Measurements from ENCODE around the gene CCDC142. TPM values are rescaled to one million over a fixed set of nuclear protein-coding genes. Genes with fewer than 3 reads are reported as not detected.

Gene CCDC142
- total and polyA plus RNA-seq, 10 of the 15 experiments (the other 5 are each of a cell fraction or from before 2014, with no cell fraction given), result 0.93 to 16.9 (median 9.0) TPM

DNA sequence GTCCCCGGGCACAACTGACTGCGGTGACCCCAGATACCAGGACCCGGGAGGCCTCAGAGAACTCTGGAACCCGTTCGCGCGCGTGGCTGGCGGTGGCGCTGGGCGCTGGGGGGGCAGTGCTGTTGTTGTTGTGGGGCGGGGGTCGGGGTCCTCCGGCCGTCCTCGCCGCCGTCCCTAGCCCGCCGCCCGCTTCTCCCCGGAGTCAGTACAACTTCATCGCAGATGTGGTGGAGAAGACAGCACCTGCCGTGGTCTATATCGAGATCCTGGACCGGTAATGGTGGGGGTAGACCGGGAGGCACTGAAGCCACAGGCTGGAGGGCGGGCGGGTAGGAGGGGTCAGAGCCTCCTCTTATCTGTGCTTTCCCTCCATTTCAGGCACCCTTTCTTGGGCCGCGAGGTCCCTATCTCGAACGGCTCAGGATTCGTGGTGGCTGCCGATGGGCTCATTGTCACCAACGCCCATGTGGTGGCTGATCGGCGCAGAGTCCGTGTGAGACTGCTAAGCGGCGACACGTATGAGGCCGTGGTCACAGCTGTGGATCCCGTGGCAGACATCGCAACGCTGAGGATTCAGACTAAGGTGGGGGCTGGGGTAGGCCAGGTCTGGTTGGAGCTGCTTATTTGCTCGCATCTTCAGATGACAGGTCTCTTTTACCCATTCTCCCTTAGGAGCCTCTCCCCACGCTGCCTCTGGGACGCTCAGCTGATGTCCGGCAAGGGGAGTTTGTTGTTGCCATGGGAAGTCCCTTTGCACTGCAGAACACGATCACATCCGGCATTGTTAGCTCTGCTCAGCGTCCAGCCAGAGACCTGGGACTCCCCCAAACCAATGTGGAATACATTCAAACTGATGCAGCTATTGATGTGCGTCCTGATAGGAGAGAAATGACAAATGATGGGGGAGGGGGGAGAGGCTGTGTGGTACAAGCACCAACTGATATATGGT, 47.7 kb upstream of the CCDC142 start (continued):
- TF ChIP-seq RBBP5 (conservative IDR thresholded peaks at IDR 0.05) (no peak), CREM (IDR thresholded peaks at IDR 0.05; ENCODE audit: low read depth) (no peak; the same call in 1 of the 2 replicates), SP1 (IDR thresholded peaks at IDR 0.05; ENCODE audit: low read depth, low read length) (peak; percentile 7), JUND (IDR thresholded peaks at IDR 0.05; ENCODE audit: low read depth, low read length) (no peak), IKZF2 (IDR thresholded peaks at IDR 0.05) (peak in 1 of 2 experiments; percentile 17; a peak in 1 of 4 replicates), SMAD1 (IDR thresholded peaks at IDR 0.05; ENCODE audit: low read depth, partially characterized antibody) (no peak), ASH2L (IDR thresholded peaks at IDR 0.05; ENCODE audit: borderline replicate concordance, low read depth) (no peak), CEBPB (IDR thresholded peaks at IDR 0.05; ENCODE audit: borderline replicate concordance in 1 of 2, low read depth in 2 of 2, low read length in 2 of 2) (no peak), MYC (IDR thresholded peaks at IDR 0.05; ENCODE audit: insufficient read depth, insufficient read length, insufficient replicate concordance, low read length, severe bottlenecking) (no peak), EZH2 (IDR thresholded peaks at IDR 0.05; ENCODE audit: borderline replicate concordance, control insufficient read depth, low read depth, low read length) (no peak), TCF3 (IDR thresholded peaks at IDR 0.05; ENCODE audit: borderline replicate concordance, insufficient read depth, low read depth, low read length) (no peak), WRNIP1 (IDR thresholded peaks at IDR 0.05; ENCODE audit: borderline replicate concordance, low read depth, low read length) (no peak), HDAC6 (IDR thresholded peaks at IDR 0.05; ENCODE audit: unreplicated experiment) (no peak), NFYB (IDR thresholded peaks at IDR 0.05; ENCODE audit: insufficient read depth, low read depth, low read length) (no peak; the same call in 1 of the 2 replicates), JUNB (IDR thresholded peaks at IDR 0.05) (peak; percentile 30; the same call in 1 of the 2 replicates), YBX1 (IDR thresholded peaks at IDR 0.05) (no peak), NR2F1 (conservative IDR thresholded peaks at IDR 0.05) (peak; percentile 63), FOXM1 (IDR thresholded peaks at IDR 0.05; ENCODE audit: low read depth, low read length) (no peak), EGR1 (IDR thresholded peaks at IDR 0.05; ENCODE audit: borderline replicate concordance in 1 of 2, low read depth in 2 of 2, low read length in 2 of 2) (no peak), BRCA1 (IDR thresholded peaks at IDR 0.05; ENCODE audit: low read depth, low read length) (no peak)
- TF ChIP-seq, protein P1, sequence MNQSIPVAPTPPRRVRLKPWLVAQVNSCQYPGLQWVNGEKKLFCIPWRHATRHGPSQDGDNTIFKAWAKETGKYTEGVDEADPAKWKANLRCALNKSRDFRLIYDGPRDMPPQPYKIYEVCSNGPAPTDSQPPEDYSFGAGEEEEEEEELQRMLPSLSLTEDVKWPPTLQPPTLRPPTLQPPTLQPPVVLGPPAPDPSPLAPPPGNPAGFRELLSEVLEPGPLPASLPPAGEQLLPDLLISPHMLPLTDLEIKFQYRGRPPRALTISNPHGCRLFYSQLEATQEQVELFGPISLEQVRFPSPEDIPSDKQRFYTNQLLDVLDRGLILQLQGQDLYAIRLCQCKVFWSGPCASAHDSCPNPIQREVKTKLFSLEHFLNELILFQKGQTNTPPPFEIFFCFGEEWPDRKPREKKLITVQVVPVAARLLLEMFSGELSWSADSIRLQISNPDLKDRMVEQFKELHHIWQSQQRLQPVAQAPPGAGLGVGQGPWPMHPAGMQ (IDR thresholded peaks at IDR 0.05; ENCODE audit: borderline replicate concordance), result no peak
- TF ChIP-seq, protein P2, sequence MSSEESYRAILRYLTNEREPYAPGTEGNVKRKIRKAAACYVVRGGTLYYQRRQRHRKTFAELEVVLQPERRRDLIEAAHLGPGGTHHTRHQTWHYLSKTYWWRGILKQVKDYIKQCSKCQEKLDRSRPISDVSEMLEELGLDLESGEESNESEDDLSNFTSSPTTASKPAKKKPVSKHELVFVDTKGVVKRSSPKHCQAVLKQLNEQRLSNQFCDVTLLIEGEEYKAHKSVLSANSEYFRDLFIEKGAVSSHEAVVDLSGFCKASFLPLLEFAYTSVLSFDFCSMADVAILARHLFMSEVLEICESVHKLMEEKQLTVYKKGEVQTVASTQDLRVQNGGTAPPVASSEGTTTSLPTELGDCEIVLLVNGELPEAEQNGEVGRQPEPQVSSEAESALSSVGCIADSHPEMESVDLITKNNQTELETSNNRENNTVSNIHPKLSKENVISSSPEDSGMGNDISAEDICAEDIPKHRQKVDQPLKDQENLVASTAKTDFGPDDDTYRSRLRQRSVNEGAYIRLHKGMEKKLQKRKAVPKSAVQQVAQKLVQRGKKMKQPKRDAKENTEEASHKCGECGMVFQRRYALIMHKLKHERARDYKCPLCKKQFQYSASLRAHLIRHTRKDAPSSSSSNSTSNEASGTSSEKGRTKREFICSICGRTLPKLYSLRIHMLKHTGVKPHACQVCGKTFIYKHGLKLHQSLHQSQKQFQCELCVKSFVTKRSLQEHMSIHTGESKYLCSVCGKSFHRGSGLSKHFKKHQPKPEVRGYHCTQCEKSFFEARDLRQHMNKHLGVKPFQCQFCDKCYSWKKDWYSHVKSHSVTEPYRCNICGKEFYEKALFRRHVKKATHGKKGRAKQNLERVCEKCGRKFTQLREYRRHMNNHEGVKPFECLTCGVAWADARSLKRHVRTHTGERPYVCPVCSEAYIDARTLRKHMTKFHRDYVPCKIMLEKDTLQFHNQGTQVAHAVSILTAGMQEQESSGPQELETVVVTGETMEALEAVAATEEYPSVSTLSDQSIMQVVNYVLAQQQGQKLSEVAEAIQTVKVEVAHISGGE (CRISPR knock-in tag; IDR thresholded peaks at IDR 0.05), result no peak
- TF ChIP-seq, protein P3, sequence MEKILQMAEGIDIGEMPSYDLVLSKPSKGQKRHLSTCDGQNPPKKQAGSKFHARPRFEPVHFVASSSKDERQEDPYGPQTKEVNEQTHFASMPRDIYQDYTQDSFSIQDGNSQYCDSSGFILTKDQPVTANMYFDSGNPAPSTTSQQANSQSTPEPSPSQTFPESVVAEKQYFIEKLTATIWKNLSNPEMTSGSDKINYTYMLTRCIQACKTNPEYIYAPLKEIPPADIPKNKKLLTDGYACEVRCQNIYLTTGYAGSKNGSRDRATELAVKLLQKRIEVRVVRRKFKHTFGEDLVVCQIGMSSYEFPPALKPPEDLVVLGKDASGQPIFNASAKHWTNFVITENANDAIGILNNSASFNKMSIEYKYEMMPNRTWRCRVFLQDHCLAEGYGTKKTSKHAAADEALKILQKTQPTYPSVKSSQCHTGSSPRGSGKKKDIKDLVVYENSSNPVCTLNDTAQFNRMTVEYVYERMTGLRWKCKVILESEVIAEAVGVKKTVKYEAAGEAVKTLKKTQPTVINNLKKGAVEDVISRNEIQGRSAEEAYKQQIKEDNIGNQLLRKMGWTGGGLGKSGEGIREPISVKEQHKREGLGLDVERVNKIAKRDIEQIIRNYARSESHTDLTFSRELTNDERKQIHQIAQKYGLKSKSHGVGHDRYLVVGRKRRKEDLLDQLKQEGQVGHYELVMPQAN (conservative IDR thresholded peaks at IDR 0.05), result peak; percentile 91

Data from GM12878 (cell line).